ENCODE data around the gene ADAMTS3. TPM values are rescaled to one million over a fixed set of nuclear protein-coding genes. Genes with fewer than 3 reads are reported as not detected.

The ADAMTS3 gene
- total and polyA plus RNA-seq, 2 of the 13 experiments (the other 11 are each of a cell fraction or from before 2014, with no cell fraction given) = not detected

DNA sequence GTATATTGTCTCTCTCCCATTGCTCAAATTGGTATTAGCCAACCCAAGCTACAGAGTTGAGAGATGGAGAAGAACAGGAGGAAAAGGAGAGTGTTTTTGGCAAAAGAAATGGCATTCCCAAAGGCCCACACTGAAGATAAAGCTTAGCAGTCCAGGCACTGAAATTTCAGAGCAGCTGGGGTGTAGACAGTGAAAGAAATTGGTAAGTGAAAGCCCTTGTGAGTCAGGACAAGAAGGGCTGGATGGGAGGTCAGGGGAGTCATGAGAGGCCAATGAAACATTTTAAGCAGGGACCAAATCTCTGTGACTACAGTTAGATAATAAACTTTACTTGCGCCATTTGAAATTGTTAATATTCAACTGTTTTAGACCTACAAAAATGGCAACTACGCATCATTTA lies 177.7 kb downstream of the ADAMTS3 start (continued):
- TF ChIP-seq, protein P1, sequence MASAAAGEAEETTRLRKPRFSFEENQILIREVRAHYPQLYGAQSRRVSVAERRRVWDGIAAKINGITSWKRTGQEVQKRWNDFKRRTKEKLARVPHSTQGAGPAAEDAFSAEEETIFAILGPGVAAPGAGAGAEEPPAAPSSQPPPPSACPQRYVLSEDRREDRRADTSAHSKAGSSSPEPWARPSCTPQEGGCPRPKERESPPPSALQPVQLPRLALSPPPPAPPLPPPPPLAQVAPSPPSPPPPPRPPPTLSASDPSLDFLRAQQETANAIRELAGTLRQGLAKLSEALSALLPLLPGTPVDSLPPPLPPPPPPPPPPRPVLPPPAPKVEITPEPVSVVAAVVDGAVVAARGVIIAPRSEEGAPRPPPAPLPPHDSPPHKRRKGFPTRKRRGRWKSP (CRISPR knock-in tag; IDR thresholded peaks at IDR 0.05) = no peak
- no peak for TF ChIP-seq ZNF839 (CRISPR knock-in tag; IDR thresholded peaks at IDR 0.05; ENCODE audit: borderline replicate concordance)

DNA sequence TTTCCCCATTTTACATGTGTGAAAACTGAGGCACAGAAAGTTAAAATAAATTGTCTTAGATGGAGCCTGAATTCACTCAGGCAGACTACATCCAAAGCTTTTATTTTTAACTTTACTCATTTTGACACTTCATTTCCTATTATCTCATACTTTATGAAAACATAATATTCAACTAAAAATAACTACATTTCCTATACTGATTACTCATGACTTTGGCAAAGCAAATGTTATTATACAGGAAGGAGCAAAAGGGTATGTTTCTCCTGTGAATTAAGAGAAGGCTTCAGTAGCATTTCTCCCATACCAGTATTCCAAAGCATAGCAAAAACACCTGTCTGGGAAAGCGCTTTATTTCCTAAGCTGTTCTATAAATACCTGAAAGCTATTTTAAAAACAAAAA lies 178.6 kb downstream of the ADAMTS3 start:
- ATAC-seq (no peak), FAIRE-seq (no peak), DNase-seq (ENCODE audit: low spot score) (no peak)
- no peak overlapping the region for H3K4me3 ChIP-seq (replicated peaks in 1 of 3; ENCODE audit: insufficient read depth in 1 of 3, low read depth in 2 of 3, low read length in 3 of 3)
- no peak overlapping the region for H3K9ac ChIP-seq (ENCODE audit: insufficient read depth, low read depth, low read length)
- CTCF ChIA-PET (ENCODE audit: low intra/inter-chr PET ratio, low total read pairs) = no interaction called here
- no peaks in the 10 kb centered on the region for H3K4me1 ChIP-seq (ENCODE audit: insufficient read depth, low read length)
- no peak overlapping the region for H3K27ac ChIP-seq (ENCODE audit: extremely low read length, insufficient read depth, low read length)
- intact Hi-C loops (cut with micrococcal nuclease; ENCODE audit: unreplicated experiment) (no loop called here), in situ Hi-C loops (cut with HindIII; ENCODE audit: extremely low pct_ligation_motif_present, low pct_unique_long_range_greater_than_20kb) (no loop called here)
- no peaks in the 10 kb centered on the region for H3K79me2 ChIP-seq (ENCODE audit: insufficient read depth, low read length)
- no peaks in the 10 kb centered on the region for H3K9me3 ChIP-seq (ENCODE audit: low read length)
- TF ChIP-seq TRIM24 (CRISPR knock-in tag; IDR thresholded peaks at IDR 0.05) (no peak), SMC3 (IDR thresholded peaks at IDR 0.05; ENCODE audit: low read length) (no peak), ZNF883 (CRISPR knock-in tag; IDR thresholded peaks at IDR 0.05; ENCODE audit: not compliant biosample characterization) (no peak), ZNF615 (CRISPR knock-in tag; IDR thresholded peaks at IDR 0.05; ENCODE audit: borderline replicate concordance) (no peak), ETV6 (CRISPR knock-in tag; conservative IDR thresholded peaks at IDR 0.05) (no peak), PHF8 (CRISPR knock-in tag; IDR thresholded peaks at IDR 0.05) (no peak), ATF7-NPFF (CRISPR knock-in tag; IDR thresholded peaks at IDR 0.05; ENCODE audit: low read depth) (no peak), ZNF101 (CRISPR knock-in tag; IDR thresholded peaks at IDR 0.05; ENCODE audit: borderline replicate concordance, low read depth) (no peak)
- TF ChIP-seq, protein P2, sequence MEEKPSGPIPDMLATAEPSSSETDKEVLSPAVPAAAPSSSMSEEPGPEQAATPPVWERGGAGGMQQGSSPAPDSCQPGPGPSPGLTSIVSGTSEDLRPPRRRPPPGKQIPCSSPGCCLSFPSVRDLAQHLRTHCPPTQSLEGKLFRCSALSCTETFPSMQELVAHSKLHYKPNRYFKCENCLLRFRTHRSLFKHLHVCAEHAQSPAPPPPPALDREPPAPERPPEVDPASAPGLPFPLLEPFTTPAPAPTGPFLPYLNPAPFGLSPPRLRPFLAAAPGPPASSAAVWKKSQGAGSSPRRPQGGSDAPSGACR (CRISPR knock-in tag; IDR thresholded peaks at IDR 0.05) = no peak
- TF ChIP-seq, protein P3, sequence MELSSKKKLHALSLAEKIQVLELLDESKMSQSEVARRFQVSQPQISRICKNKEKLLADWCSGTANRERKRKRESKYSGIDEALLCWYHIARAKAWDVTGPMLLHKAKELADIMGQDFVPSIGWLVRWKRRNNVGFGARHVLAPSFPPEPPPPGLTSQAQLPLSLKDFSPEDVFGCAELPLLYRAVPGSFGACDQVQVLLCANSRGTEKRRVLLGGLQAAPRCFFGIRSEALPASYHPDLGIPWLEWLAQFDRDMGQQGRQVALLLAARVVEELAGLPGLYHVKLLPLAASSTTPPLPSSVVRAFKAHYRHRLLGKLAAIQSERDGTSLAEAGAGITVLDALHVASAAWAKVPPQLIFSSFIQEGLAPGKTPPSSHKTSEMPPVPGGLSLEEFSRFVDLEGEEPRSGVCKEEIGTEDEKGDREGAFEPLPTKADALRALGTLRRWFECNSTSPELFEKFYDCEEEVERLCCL (CRISPR knock-in tag; IDR thresholded peaks at IDR 0.05; ENCODE audit: borderline replicate concordance) = no peak
- BruUV-seq (replicated peaks) = no TSS peak
- H3K27me3 ChIP-seq (ENCODE audit: control insufficient read depth in 1 of 2, insufficient read depth in 2 of 2, low read length in 2 of 2) = no peaks in the 10 kb centered on the region
- no peak overlapping the region for H2AFZ ChIP-seq (ENCODE audit: low read length)
- H3K4me2 ChIP-seq (ENCODE audit: low read depth, low read length) = no peak overlapping the region
- H3K36me3 ChIP-seq (replicated peaks in 1 of 2; ENCODE audit: control insufficient read depth in 1 of 2, insufficient read depth in 2 of 2, low read length in 2 of 2) = no peaks in the 10 kb centered on the region
- POLR2A ChIA-PET = no interaction called here
- WGBS (ENCODE audit: low lambda C conversion rate) = 80% methylated on average over 1 of the region's 1 CpG
- no peaks in the 10 kb centered on the region for H4K20me1 ChIP-seq (ENCODE audit: insufficient read depth, low read length)

Data from HepG2 (cell line).